Smooth muscle cell of trachea (primary cell): ENCODE measurements around the gene SGPL1. TPM values are rescaled to one million over a fixed set of nuclear protein-coding genes. Genes with fewer than 3 reads are reported as not detected.

Source experiments
- total RNA-seq: library from RNA; depleted of rRNA; stranded (reverse); fragments of >200 nt; gene quantifications from 2 replicates; pipeline ENCODE4 v1.2.1, GENCODE V29; 2014

The SGPL1 gene, protein sequence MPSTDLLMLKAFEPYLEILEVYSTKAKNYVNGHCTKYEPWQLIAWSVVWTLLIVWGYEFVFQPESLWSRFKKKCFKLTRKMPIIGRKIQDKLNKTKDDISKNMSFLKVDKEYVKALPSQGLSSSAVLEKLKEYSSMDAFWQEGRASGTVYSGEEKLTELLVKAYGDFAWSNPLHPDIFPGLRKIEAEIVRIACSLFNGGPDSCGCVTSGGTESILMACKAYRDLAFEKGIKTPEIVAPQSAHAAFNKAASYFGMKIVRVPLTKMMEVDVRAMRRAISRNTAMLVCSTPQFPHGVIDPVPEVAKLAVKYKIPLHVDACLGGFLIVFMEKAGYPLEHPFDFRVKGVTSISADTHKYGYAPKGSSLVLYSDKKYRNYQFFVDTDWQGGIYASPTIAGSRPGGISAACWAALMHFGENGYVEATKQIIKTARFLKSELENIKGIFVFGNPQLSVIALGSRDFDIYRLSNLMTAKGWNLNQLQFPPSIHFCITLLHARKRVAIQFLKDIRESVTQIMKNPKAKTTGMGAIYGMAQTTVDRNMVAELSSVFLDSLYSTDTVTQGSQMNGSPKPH
- 20.7 and 24.0 TPM in 2 replicates for total RNA-seq

DNA sequence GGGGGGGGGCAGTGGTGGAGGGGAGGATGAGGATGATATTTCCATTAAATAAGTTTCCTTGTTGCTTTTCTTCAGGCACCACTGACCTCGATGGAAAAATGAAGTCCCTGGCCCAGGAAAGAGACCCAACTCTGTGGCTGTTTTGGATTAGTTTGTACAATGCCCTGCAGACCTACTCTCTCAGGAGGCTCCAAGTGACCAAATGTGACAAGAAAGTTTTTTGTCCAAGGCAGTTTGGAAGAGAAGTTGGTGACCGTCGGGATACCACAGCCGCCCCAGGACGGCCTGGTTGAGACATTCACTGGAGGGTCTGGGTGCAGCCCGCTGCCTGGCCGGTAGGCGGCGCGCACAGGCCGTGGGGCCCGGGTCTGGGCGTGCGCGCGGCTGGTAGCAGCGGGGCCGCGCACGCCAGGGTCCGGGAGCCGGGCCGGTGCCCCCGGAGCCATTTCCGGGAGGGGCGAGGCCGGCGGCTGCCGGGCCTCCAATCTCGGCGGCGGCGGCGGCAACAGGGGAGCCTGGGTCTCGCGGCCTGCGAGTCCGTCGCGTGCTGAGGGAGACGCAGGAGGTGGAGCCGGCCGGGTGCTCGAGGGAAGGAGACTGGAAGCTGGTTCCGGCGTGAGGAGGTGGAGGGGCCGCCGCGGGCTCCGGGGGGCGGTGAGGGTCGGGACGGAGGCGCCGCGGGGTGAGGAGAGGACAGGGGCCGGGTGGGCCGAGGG lies at the start of gene SGPL1:
SGPL1 (plus strand) TSS at position 445 of the 716 bp plus-strand sequence. CDS start 906 bp downstream, outside the sequence.

DNA sequence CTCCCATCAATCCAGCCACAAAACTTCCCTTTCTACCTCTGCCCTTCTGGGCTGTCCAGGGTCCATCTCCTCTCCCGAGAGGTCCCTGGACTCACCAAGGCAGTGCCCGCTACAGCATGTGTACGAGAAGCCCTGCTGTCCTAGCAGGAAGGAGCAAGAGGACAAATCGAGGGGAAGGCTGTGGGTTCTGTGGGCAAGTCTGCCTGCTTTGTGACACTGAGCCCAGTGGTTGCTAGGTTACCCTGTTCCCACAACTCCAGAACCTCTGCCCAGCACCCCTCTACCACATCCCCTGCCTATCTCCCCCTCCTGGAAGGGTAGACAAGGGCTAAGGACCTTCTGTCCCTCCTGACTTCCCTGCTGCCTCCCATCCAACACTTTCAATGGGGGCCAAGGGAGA lies 30.6 kb upstream of the SGPL1 start, which contains the start of gene TBATA:
TBATA (minus strand) TSS at position 188 of the 400 bp plus-strand sequence. CDS start 1,998 bp downstream, outside the sequence.

DNA sequence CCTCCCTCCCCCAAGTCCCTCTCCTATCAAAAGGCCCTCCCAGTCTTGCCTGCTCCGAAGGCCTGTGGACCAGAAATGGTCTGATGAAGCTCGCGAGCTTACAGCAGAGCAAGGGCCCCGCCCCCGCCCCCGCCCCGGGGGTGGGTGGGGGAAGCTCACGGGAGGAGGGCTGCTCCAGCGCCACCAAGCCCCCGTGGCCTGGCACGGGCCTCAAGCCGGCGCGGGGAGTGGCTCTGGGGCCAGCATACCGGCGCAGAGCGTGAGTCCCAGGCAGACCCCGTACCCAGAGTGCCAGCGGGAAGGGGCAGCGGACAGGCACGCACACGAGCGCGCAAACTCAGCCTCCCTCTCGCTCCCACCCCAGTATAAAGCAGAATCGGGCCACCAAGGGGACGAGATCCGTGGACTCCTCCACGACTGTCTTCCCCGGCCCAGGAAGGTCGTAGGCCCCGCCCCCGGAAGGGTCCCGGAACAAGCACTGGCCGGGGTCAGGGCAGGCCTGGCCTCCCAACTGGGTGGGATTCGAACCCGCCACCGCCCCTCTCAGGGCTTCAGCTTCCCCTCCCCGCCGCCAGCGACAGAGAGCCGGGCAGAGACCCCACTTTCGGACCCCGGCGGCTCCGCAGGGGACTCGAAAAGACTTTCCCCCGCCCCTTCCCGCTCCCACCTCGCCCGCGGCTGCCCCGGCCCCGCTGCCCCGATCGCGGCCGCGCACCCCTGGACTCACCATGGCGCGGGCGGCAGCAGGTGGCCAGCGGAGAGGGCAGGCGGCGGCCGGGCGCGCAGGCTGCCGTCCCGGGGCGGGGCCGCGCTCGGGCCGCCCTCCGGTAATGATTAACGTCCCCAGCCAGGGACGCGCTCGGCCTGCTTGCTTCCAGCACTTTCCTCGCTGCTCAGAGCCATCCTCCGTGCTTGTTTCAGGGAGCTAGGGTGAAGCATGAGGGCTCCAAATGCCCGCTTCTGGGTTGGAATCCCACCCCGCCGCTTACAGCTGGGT lies 72.4 kb downstream of the SGPL1 start, which contains the start of gene PCBD1:
PCBD1 (minus strand) TSS at position 762 of the 997 bp plus-strand sequence; CDS start at position 730, 32 bp downstream.

Other genes with a start within 250 kb of the SGPL1 start
- not detected in 2 replicates for gene PRF1, start 213.2 kb upstream of the SGPL1 start, total RNA-seq
- 14.8 and 29.4 TPM in 2 replicates for gene ADAMTS14, start 143.4 kb upstream of the SGPL1 start, total RNA-seq
- not detected in 2 replicates for gene TBATA, start 30.6 kb upstream of the SGPL1 start, total RNA-seq
- 32.3 and 59.7 TPM in 2 replicates for gene PCBD1, start 72.6 kb downstream of the SGPL1 start, total RNA-seq